GM21528 (cell line): Measurements from ENCODE around the gene IMMP2L.

Source experiments
- ATAC-seq: cut with Tn5 transposase; IDR thresholded peaks from one replicate; pipeline ENCODE4 v1.9.1; 2021; ENCODE audit warnings: mild to moderate bottlenecking, moderate library complexity; ENCODE audit not compliant: unreplicated experiment, low FRiP score

Gene IMMP2L

GRCh38 chr7:111232249-111233084, 329.8 kb downstream of the IMMP2L start:
- ATAC-seq: peak; percentile 88

GRCh38 chr7:111229916-111230315, 332.4 kb downstream of the IMMP2L start:
- no peak for ATAC-seq

- no peak for ATAC-seq
Measured at GRCh38 chr7:111229181-111229740, 333.0 kb downstream of the IMMP2L start.

GRCh38 chr7:111228437-111228836, 333.9 kb downstream of the IMMP2L start:
- ATAC-seq: no peak

GRCh38 chr7:111226800-111227199, 335.5 kb downstream of the IMMP2L start:
- no peak for ATAC-seq

- ATAC-seq: no peak
Measured at GRCh38 chr7:111224354-111225231, 337.7 kb downstream of the IMMP2L start.

GRCh38 chr7:111223802-111224253, 338.5 kb downstream of the IMMP2L start:
- ATAC-seq: peak; percentile 67

- no peak for ATAC-seq
Measured at GRCh38 chr7:111215550-111215949, 346.7 kb downstream of the IMMP2L start.

- no peak for ATAC-seq
Measured at GRCh38 chr7:111212857-111213523, 349.3 kb downstream of the IMMP2L start.

GRCh38 chr7:111210996-111211395, 351.3 kb downstream of the IMMP2L start:
- ATAC-seq: no peak

GRCh38 chr7:111210043-111210442, 352.2 kb downstream of the IMMP2L start:
- no peak for ATAC-seq

GRCh38 chr7:111205251-111205650, 357.0 kb downstream of the IMMP2L start:
- ATAC-seq: no peak

GRCh38 chr7:111202321-111202720, 360.0 kb downstream of the IMMP2L start:
- ATAC-seq: no peak

- no peak for ATAC-seq
Measured at GRCh38 chr7:111199643-111200042, 362.6 kb downstream of the IMMP2L start.

GRCh38 chr7:111198255-111198654, 364.0 kb downstream of the IMMP2L start:
- ATAC-seq: no peak

- ATAC-seq: no peak
Measured at GRCh38 chr7:111196655-111197054, 365.6 kb downstream of the IMMP2L start.

- no peak for ATAC-seq
Measured at GRCh38 chr7:111192614-111193413, 369.5 kb downstream of the IMMP2L start.

- ATAC-seq: no peak
Measured at GRCh38 chr7:111190804-111191203, 371.5 kb downstream of the IMMP2L start.

GRCh38 chr7:111184987-111185386, 377.3 kb downstream of the IMMP2L start:
- ATAC-seq: no peak

- ATAC-seq: no peak
Measured at GRCh38 chr7:111183321-111183720, 379.0 kb downstream of the IMMP2L start.
